AG09309 (cell line): Measurements from ENCODE around the gene SLC26A1.

ENCODE experiments used
- DNase-seq: peaks from one replicate; pipeline ENCODE4 v3.0.0-alpha.2; 2010; ENCODE audit warnings: low read depth
- H3K4me3 ChIP-seq: 2 replicates; pipeline ENCODE4 v1.5.1; 2011; ENCODE audit warnings: mild to moderate bottlenecking, low read depth, low read length, moderate library complexity; ENCODE audit not compliant: control insufficient read depth
- CTCF ChIP-seq: IDR thresholded peaks from 2 replicates; pipeline ENCODE4 v1.5.1; 2011; ENCODE audit warnings: mild to moderate bottlenecking, low read depth, low read length, inconsistent platforms; ENCODE audit not compliant: insufficient read depth, control insufficient read depth; ENCODE audit errors: missing control alignments

The SLC26A1 gene

GRCh38 chr4:986879-987623 is 6.2 kb downstream of the SLC26A1 start, which contains the start of gene IDUA:
TSS of gene IDUA (plus strand) at chr4:987044. CDS start at chr4:987085, 41 bp downstream.
- TF ChIP-seq CTCF: peak; percentile 45
- peak within 1 kb of the TSS; percentile 64 for H3K4me3 ChIP-seq
- DNase-seq: no peak

- no peak for DNase-seq
- H3K4me3 ChIP-seq: peak overlapping the region; percentile 64
Measured at GRCh38 chr4:986428-986878, 6.8 kb downstream of the SLC26A1 start.

GRCh38 chr4:985123-985830 is 7.9 kb downstream of the SLC26A1 start:
- no peak for TF ChIP-seq CTCF
- no peak for DNase-seq
- H3K4me3 ChIP-seq: peak overlapping the region; percentile 7; the same call in 1 of the 2 replicates

More at GRCh38 chr4:986428-986878, 6.8 kb downstream of the SLC26A1 start:
- no peak for TF ChIP-seq CTCF

GRCh38 chr4:984336-985054 is 8.7 kb downstream of the SLC26A1 start:
- DNase-seq: no peak
- no peak overlapping the region; the same call in 1 of the 2 replicates for H3K4me3 ChIP-seq
- no peak for TF ChIP-seq CTCF

GRCh38 chr4:982814-983213 is 10.4 kb downstream of the SLC26A1 start:
- no peak for DNase-seq
- TF ChIP-seq CTCF: no peak
- no peak overlapping the region for H3K4me3 ChIP-seq

GRCh38 chr4:982291-982690 is 10.9 kb downstream of the SLC26A1 start:
- TF ChIP-seq CTCF: no peak
- no peak for DNase-seq
- H3K4me3 ChIP-seq: no peak overlapping the region
